SU-DHL-6 (cell line): Measurements from ENCODE around the gene CST9L.

Experiments used
- H2AFZ ChIP-seq: fragments of 200-600 bp; sonication (generic); 2 replicates; pipeline ENCODE4 v1.6.1; 2014; ENCODE audit warnings: low read depth, mild to moderate bottlenecking, moderate library complexity, mixed read lengths, antibody characterized with exemption, low read length; ENCODE audit not compliant: severe bottlenecking
- H3F3A ChIP-seq: fragments of 200-600 bp; shearing (Covaris generic); 2 replicates; pipeline ENCODE4 v1.6.0; 2016; ENCODE audit warnings: antibody characterized with exemption, mild to moderate bottlenecking; ENCODE audit not compliant: insufficient read depth
- H3K27ac ChIP-seq: fragments of 200-600 bp; sonication (generic); 2 replicates; pipeline ENCODE4 v1.5.1; 2016; ENCODE audit warnings: low read depth, mild to moderate bottlenecking, low read length, moderate library complexity, mixed read lengths
- H3K27me3 ChIP-seq: fragments of 200-600 bp; sonication (generic), shearing (Covaris generic); 2 replicates; pipeline ENCODE4 v1.6.0; 2014; ENCODE audit warnings: mild to moderate bottlenecking, low read length
- H3K36me3 ChIP-seq: fragments of 200-600 bp; sonication (generic); 2 replicates; pipeline ENCODE4 v1.6.1; 2014; ENCODE audit warnings: mild to moderate bottlenecking, low read length, mixed read lengths
- H3K4me2 ChIP-seq: fragments of 300-600, 200-600 bp; shearing (Covaris generic), sonication (generic); 2 replicates; pipeline ENCODE4 v1.6.0; 2014; ENCODE audit warnings: low read length, low read depth, mild to moderate bottlenecking; ENCODE audit not compliant: poor library complexity, severe bottlenecking
- H3K4me3 ChIP-seq: fragments of 200-600 bp; sonication (generic); 2 replicates; pipeline ENCODE4 v1.5.1; 2014; ENCODE audit warnings: antibody characterized with exemption, low read length, mild to moderate bottlenecking, mixed read lengths; ENCODE audit not compliant: insufficient read depth, poor library complexity, severe bottlenecking
- H3K79me2 ChIP-seq: fragments of 200-600 bp; sonication (generic); 2 replicates; pipeline ENCODE4 v1.6.1; 2014; ENCODE audit warnings: mild to moderate bottlenecking, low read length, moderate library complexity; ENCODE audit not compliant: insufficient read depth
- H3K9ac ChIP-seq: fragments of 200-600 bp; sonication (generic); 2 replicates; pipeline ENCODE4 v1.7.0; 2014; ENCODE audit warnings: mild to moderate bottlenecking, low read length
- H3K9me2 ChIP-seq: fragments of 200-600 bp; sonication (generic); replicated peaks from 2 replicates; pipeline ENCODE4 v1.6.1; 2014; ENCODE audit warnings: low read length; ENCODE audit not compliant: insufficient read depth
- H3K9me3 ChIP-seq: fragments of 200-600 bp; sonication (generic); 2 replicates; pipeline ENCODE4 v1.6.1; 2014; ENCODE audit warnings: low read length, mixed read lengths; ENCODE audit not compliant: insufficient read depth
- H4K20me1 ChIP-seq: fragments of 200-600 bp; sonication (generic); 2 replicates; pipeline ENCODE4 v1.6.1; 2014; ENCODE audit warnings: low read depth, mild to moderate bottlenecking, antibody characterized with exemption, low read length, moderate library complexity, mixed read lengths
- CTCF ChIP-seq: fragments of 200-600 bp; sonication (generic); IDR thresholded peaks from one replicate; pipeline ENCODE4 v1.5.1; 2017; ENCODE audit warnings: antibody characterized with exemption, mild to moderate bottlenecking, low read length, moderate library complexity; ENCODE audit not compliant: insufficient read depth, poor library complexity, severe bottlenecking
- EZH2phosphoT487 ChIP-seq: fragments of 200-600 bp; sonication (generic), shearing (Covaris generic); conservative IDR thresholded peaks from 2 replicates; pipeline ENCODE4 v1.6.1; 2018; ENCODE audit warnings: mild to moderate bottlenecking, antibody characterized with exemption, low read length, moderate library complexity, mixed read lengths

Gene CST9L

GRCh38 chr20:23570178-23570760 lies 2.0 kb upstream of the CST9L start:
- H3K4me2 ChIP-seq, result no peak overlapping the region
- H3F3A ChIP-seq, result no peaks in the 10 kb centered on the region
- no peak overlapping the region for H2AFZ ChIP-seq
- TF ChIP-seq EZH2phosphoT487, result no peak
- TF ChIP-seq CTCF, result no peak
- no peaks in the 10 kb centered on the region for H3K36me3 ChIP-seq
- H3K79me2 ChIP-seq, result no peaks in the 10 kb centered on the region
- no peaks in the 10 kb centered on the region for H4K20me1 ChIP-seq
- no peak overlapping the region for H3K4me3 ChIP-seq
- H3K9me2 ChIP-seq, result no peaks in the 10 kb centered on the region
- no peaks in the 10 kb centered on the region for H3K9me3 ChIP-seq
- no peak overlapping the region for H3K27ac ChIP-seq
- no peaks in the 10 kb centered on the region for H3K27me3 ChIP-seq
- no peak overlapping the region for H3K9ac ChIP-seq

GRCh38 chr20:23569570-23569969 lies 1.3 kb upstream of the CST9L start:
- H3K27ac ChIP-seq, result no peak overlapping the region
- H3K27me3 ChIP-seq, result no peaks in the 10 kb centered on the region
- H3K4me3 ChIP-seq, result no peak overlapping the region
- no peak overlapping the region for H2AFZ ChIP-seq
- H3K9ac ChIP-seq, result no peak overlapping the region
- TF ChIP-seq EZH2phosphoT487, result no peak
- no peak for TF ChIP-seq CTCF
- H3K79me2 ChIP-seq, result no peaks in the 10 kb centered on the region
- no peaks in the 10 kb centered on the region for H3K9me2 ChIP-seq
- H3K9me3 ChIP-seq, result no peaks in the 10 kb centered on the region
- H3K4me2 ChIP-seq, result no peak overlapping the region
- H3K36me3 ChIP-seq, result no peaks in the 10 kb centered on the region
- no peaks in the 10 kb centered on the region for H3F3A ChIP-seq
- H4K20me1 ChIP-seq, result no peaks in the 10 kb centered on the region

GRCh38 chr20:23568971-23569330 lies 667 bp upstream of the CST9L start:
- no peak for TF ChIP-seq EZH2phosphoT487
- TF ChIP-seq CTCF, result no peak
- no peaks in the 10 kb centered on the region for H3F3A ChIP-seq
- H4K20me1 ChIP-seq, result no peaks in the 10 kb centered on the region
- no peak overlapping the region for H3K4me2 ChIP-seq
- no peak overlapping the region for H3K4me3 ChIP-seq
- no peak overlapping the region for H2AFZ ChIP-seq
- H3K79me2 ChIP-seq, result no peaks in the 10 kb centered on the region
- H3K9me3 ChIP-seq, result no peaks in the 10 kb centered on the region
- H3K27ac ChIP-seq, result no peak overlapping the region
- no peak overlapping the region for H3K9ac ChIP-seq
- no peaks in the 10 kb centered on the region for H3K36me3 ChIP-seq
- H3K27me3 ChIP-seq, result no peaks in the 10 kb centered on the region
- no peaks in the 10 kb centered on the region for H3K9me2 ChIP-seq
